BJ (cell line): ENCODE data around the gene DNM3. TPM values are rescaled to one million over a fixed set of nuclear protein-coding genes. Genes with fewer than 3 reads are reported as not detected.

ENCODE experiments used
- CTCF ChIA-PET: fragments of 350-600 bp; formaldehyde crosslinking; extraction: SDS; loops from one replicate; lab custom pipeline; 2021; ENCODE audit warnings: antibody characterized with exemption, inconsistent platforms; lab: Yijun Ruan, JAX
- POLR2A ChIA-PET: fragments of 300-600 bp; sonication (Branson Sonifier 250); formaldehyde crosslinking; extraction: SDS; loops from one replicate; lab custom pipeline; 2021; ENCODE audit warnings: antibody characterized with exemption; lab: Charles Lee
- DNase-seq: peaks from one replicate; pipeline ENCODE4 v3.0.0-alpha.2; 2011; ENCODE audit warnings: low read depth
- H3K27me3 ChIP-seq: 2 replicates; pipeline ENCODE4 v1.6.0; 2011; ENCODE audit warnings: low read length; ENCODE audit not compliant: control insufficient read depth, insufficient read depth
- H3K36me3 ChIP-seq: 2 replicates; pipeline ENCODE4 v1.5.1; 2011; ENCODE audit warnings: low read length; ENCODE audit not compliant: control insufficient read depth, insufficient read depth
- H3K4me3 ChIP-seq: 2 replicates; pipeline ENCODE4 v1.5.1; 2011; ENCODE audit warnings: low read depth, mild to moderate bottlenecking, control low read depth, low read length
- polyA plus RNA-seq: library from polyadenylated mRNA; depleted of rRNA; stranded (reverse); fragments of >200 nt; gene quantifications from 2 replicates; pipeline ENCODE4 v1.2.3, GENCODE V29; 2011
- TF ChIP-seq, protein P1 (sequence below): IDR thresholded peaks from 2 replicates; pipeline ENCODE4 v1.5.1; 2011; ENCODE audit warnings: low read depth, mild to moderate bottlenecking, control low read depth, inconsistent platforms, low read length, moderate library complexity; ENCODE audit not compliant: insufficient read depth

Gene DNM3
- polyA plus RNA-seq, 1 experiment, result 0.26 TPM

DNA sequence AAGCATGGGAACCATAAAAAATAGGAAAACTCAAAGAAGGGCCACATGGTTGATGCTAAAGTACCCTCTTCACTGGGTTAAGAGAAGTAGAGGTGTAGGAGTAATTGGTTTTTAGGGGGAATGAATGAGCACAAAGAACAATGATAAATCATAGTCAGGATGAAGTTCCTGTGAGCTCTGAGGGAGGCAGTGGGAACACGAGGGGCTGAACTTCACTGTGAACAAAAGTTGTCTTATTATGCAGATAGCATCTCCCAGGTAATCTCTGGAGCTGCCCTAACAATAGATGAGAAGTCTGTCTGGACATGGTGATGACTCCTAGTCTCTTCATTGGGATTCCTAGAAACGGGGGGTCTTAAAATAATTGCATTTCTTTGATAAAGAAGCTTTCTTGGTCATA lies 127.9 kb downstream of the DNM3 start:
- TF ChIP-seq, protein P1, sequence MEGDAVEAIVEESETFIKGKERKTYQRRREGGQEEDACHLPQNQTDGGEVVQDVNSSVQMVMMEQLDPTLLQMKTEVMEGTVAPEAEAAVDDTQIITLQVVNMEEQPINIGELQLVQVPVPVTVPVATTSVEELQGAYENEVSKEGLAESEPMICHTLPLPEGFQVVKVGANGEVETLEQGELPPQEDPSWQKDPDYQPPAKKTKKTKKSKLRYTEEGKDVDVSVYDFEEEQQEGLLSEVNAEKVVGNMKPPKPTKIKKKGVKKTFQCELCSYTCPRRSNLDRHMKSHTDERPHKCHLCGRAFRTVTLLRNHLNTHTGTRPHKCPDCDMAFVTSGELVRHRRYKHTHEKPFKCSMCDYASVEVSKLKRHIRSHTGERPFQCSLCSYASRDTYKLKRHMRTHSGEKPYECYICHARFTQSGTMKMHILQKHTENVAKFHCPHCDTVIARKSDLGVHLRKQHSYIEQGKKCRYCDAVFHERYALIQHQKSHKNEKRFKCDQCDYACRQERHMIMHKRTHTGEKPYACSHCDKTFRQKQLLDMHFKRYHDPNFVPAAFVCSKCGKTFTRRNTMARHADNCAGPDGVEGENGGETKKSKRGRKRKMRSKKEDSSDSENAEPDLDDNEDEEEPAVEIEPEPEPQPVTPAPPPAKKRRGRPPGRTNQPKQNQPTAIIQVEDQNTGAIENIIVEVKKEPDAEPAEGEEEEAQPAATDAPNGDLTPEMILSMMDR, result no peak
- DNase-seq, result no peak
- no peak overlapping the region for H3K4me3 ChIP-seq
- no peaks in the 10 kb centered on the region for H3K27me3 ChIP-seq
- CTCF ChIA-PET, result interaction anchor here (1.8 to 3.1 kb wide), 3 partner anchors 12 to 169 kb away, joined by 4 to 11 read pairs (median 4); no protein-coding TSS in a partner anchor
- POLR2A ChIA-PET, result no interaction called here
- H3K36me3 ChIP-seq, result no peaks in the 10 kb centered on the region

DNA sequence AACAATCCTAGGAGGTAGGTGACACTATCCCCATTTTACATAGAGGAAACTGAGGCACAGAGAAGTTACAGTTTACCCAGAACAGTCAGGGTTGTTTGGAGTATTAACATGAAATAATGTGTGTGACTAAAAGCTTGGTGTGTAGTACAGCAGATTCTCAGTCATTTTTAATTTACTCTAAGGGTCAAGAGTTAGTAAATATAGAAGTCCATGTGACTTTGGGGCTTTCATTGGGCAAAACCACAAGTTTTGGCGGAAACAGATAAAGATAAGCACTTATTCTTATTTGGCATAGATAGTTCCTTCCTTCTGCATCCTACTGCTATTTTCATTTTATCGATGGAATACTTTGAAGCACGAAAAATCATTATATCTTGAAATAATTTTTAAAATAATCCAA lies 128.5 kb downstream of the DNM3 start:
- no peak overlapping the region for H3K4me3 ChIP-seq
- ChIA-PET POLR2A (no interaction called here), CTCF (interaction anchor here (1.7 to 3.1 kb wide), 4 partner anchors 11 to 169 kb away, joined by 4 to 11 read pairs (median 4); no protein-coding TSS in a partner anchor)
- H3K27me3 ChIP-seq, result no peaks in the 10 kb centered on the region
- no peak for DNase-seq
- H3K36me3 ChIP-seq, result no peaks in the 10 kb centered on the region
- TF ChIP-seq, protein P1, result no peak

DNA sequence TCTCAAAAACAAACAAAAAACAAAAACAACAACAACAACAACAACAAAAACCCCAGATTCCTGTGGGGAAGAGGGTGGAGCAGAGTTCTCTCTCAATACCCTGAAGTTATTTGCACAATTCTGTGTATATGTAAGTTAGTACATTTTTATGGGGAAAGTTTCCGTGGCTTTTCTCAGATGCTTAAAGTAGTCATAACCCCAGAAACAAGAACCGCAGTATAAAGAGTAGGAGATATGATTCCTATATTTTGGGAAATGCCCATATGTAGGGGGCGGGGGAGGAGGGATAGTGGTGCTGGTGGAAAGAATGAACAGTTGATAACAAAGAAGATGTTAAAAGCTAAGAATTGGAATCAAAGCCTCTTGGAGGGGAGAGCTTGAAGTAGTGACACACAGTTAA lies 131.5 kb downstream of the DNM3 start:
- ChIA-PET POLR2A (no interaction called here), CTCF (interaction anchor here (1.0 kb wide), 2 partner anchors 10 to 118 kb away, joined by 3 read pairs; no protein-coding TSS in a partner anchor)
- DNase-seq, result no peak
- TF ChIP-seq, protein P1, result no peak
- Histone ChIP-seq H3K36me3 (no peaks in the 10 kb centered on the region), H3K27me3 (no peaks in the 10 kb centered on the region), H3K4me3 (no peak overlapping the region)

DNA sequence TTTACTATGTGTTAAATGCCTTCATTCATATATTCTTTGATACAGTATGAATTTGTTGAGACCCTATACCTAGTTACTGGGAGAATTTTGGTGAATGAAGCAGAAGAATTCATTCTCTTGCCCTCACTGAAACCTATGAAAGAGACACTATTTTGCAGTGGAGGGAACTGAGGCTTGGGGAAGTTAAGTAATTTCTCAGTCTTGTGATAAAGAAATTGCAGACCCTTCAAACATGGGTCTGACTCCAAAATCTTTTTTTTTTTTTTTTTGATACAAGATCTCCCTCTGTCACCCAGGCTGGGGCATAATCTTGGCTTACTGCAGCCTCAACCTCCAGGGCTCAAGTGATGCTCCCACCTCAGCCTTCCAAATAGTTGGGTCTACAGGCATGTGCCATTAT lies 132.1 kb downstream of the DNM3 start:
- Histone ChIP-seq H3K27me3 (no peaks in the 10 kb centered on the region), H3K36me3 (no peaks in the 10 kb centered on the region), H3K4me3 (no peak overlapping the region)
- ChIA-PET POLR2A (no interaction called here), CTCF (interaction anchor here (1.0 kb wide), 1 partner anchor 118 kb away, joined by 3 read pairs; no protein-coding TSS in a partner anchor)
- TF ChIP-seq, protein P1, result no peak
- no peak for DNase-seq

DNA sequence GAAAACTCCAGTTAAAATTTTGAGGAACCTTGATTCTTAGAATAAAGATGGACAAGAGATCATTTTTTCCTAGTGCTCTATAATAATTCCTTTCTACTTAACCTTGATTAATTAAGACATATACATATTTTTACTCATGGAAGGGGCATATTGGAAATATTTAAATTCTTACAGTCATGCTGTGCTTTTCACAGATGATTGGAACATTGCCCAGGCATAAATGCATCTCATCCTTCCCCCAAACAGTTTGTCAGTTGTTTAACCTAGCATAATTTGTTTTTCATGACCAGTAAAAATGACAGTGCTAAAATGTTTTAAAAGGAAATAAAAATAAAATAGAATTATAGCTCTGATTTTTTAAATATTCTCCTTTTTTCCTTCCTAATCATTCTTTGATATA lies 140.0 kb downstream of the DNM3 start:
- H3K36me3 ChIP-seq, result no peaks in the 10 kb centered on the region
- H3K27me3 ChIP-seq, result no peaks in the 10 kb centered on the region
- no peak overlapping the region for H3K4me3 ChIP-seq
- ChIA-PET POLR2A (no interaction called here), CTCF (interaction anchor here (1.8 to 15.2 kb wide), 4 partner anchors 12 to 337 kb away, joined by 3 to 382 read pairs (median 64); no protein-coding TSS in a partner anchor)
- TF ChIP-seq, protein P1, result no peak
- DNase-seq, result no peak
